Endothelial cell of umbilical vein (primary cell): ENCODE data around the gene OR4E2. TPM values are rescaled to one million over a fixed set of nuclear protein-coding genes. Genes with fewer than 3 reads are reported as not detected.

ENCODE experiments used
- BruUV-seq: library from RNA; stranded (reverse); fragments of 400-500 nt; replicated peaks from 2 replicates; lab custom pipeline; 2021; lab: Mats Ljungman, UMichigan
- CTCF ChIA-PET: fragments of 300-600, 350-600 bp; sonication (Branson Sonifier 250); formaldehyde crosslinking; loops from one replicate; lab custom pipeline; 2021; ENCODE audit warnings: antibody characterized with exemption, inconsistent platforms; lab: Charles Lee
- POLR2A ChIA-PET: fragments of 300-600, 350-600 bp; sonication (Branson Sonifier 250); formaldehyde crosslinking; loops from one replicate; lab custom pipeline; 2021; ENCODE audit warnings: antibody characterized with exemption, inconsistent platforms; lab: Charles Lee
- DNase-seq: peaks from one replicate; pipeline ENCODE4 v3.0.0-alpha.2; 2011; ENCODE audit warnings: low read depth, low spot score
- FAIRE-seq: peaks from 2 replicates; lab custom pipeline; 2011; peaks lifted over from hg19 to GRCh38; lab: Jason Lieb, UNC
- H2AFZ ChIP-seq: 2 replicates; pipeline ENCODE4 v1.6.0; 2012; ENCODE audit warnings: low read depth, low read length, control low read depth, inconsistent platforms
- H3K27ac ChIP-seq: 2 replicates; pipeline ENCODE4 v1.5.1; 2011; ENCODE audit warnings: low read depth, mild to moderate bottlenecking, control low read depth, low read length, moderate library complexity; ENCODE audit not compliant: insufficient read depth
- H3K27me3 ChIP-seq, 2 experiments: 2 replicates each; pipeline versions ENCODE4 v1.6.0 to v1.6.1; 2011; ENCODE audit warnings: low read length in 2 of 2, mixed read lengths in 1 of 2; ENCODE audit not compliant: control insufficient read depth in 2 of 2, insufficient read depth in 2 of 2
- H3K36me3 ChIP-seq, 2 experiments: 2 replicates in 1 of 2; 3 replicates in 1 of 2; pipeline ENCODE4 v1.5.1; 2011; ENCODE audit warnings: low read length in 2 of 2, mild to moderate bottlenecking in 1 of 2, moderate library complexity in 1 of 2; ENCODE audit not compliant: control insufficient read depth in 2 of 2, insufficient read depth in 2 of 2; ENCODE audit errors: extremely low read depth in 1 of 2
- H3K4me1 ChIP-seq: 3 replicates; pipeline ENCODE4 v1.5.1; 2011; ENCODE audit warnings: mild to moderate bottlenecking, low read length; ENCODE audit not compliant: control insufficient read depth, insufficient read depth; ENCODE audit errors: extremely low read depth
- H3K4me2 ChIP-seq: 2 replicates; pipeline ENCODE4 v1.6.1; 2011; ENCODE audit warnings: low read length, control low read depth, mixed read lengths; ENCODE audit not compliant: insufficient read depth
- H3K4me3 ChIP-seq, 3 experiments: fragments of 200-600 bp in 1 of 3; sonication (generic), shearing (Covaris generic) in 1 of 3; replicated peaks in 1 of 3; 2 replicates each; pipeline ENCODE4 v1.5.1; 2011 to 2016; ENCODE audit warnings: control low read depth in 3 of 3, low read length in 3 of 3, mild to moderate bottlenecking in 2 of 3, inconsistent platforms in 1 of 3, low read depth in 1 of 3, moderate library complexity in 1 of 3; ENCODE audit not compliant: insufficient read depth in 1 of 3
- H3K79me2 ChIP-seq: 2 replicates; pipeline ENCODE4 v1.6.0; 2012; ENCODE audit warnings: low read length, inconsistent platforms; ENCODE audit not compliant: control insufficient read depth, insufficient read depth
- H3K9ac ChIP-seq: replicated peaks from 2 replicates; pipeline ENCODE3; 2011; ENCODE audit warnings: low read length, control low read depth; ENCODE audit not compliant: insufficient read depth; ENCODE audit errors: extremely low read depth
- H3K9me1 ChIP-seq: replicated peaks from 3 replicates; pipeline ENCODE4 v1.6.0; 2011; ENCODE audit warnings: mild to moderate bottlenecking, low read length; ENCODE audit not compliant: control insufficient read depth, insufficient read depth; ENCODE audit errors: extremely low read depth
- H3K9me3 ChIP-seq: replicated peaks from 2 replicates; pipeline ENCODE4 v1.5.1; 2012; ENCODE audit warnings: low read length, inconsistent platforms; ENCODE audit not compliant: control insufficient read depth, insufficient read depth
- H4K20me1 ChIP-seq: replicated peaks from 2 replicates; pipeline ENCODE3; 2011; ENCODE audit warnings: mild to moderate bottlenecking, low read length; ENCODE audit not compliant: control insufficient read depth, insufficient read depth; ENCODE audit errors: extremely low read depth
- FOS ChIP-seq: IDR thresholded peaks from 2 replicates; pipeline ENCODE4 v1.6.1; 2011; ENCODE audit warnings: mild to moderate bottlenecking, low read length, moderate library complexity, borderline replicate concordance; ENCODE audit not compliant: insufficient read depth
- JUN ChIP-seq: IDR thresholded peaks from 2 replicates; pipeline ENCODE4 v1.6.1; 2011; ENCODE audit warnings: borderline replicate concordance, low read depth; ENCODE audit not compliant: insufficient read length, insufficient read depth
- POLR2A ChIP-seq: IDR thresholded peaks from 2 replicates; pipeline ENCODE4 v1.6.1; 2012; ENCODE audit warnings: low read depth, mild to moderate bottlenecking, control low read depth, low read length
- POLR2AphosphoS5 ChIP-seq: IDR thresholded peaks from 2 replicates; pipeline ENCODE4 v1.6.1; 2012; ENCODE audit warnings: low read depth, mild to moderate bottlenecking, control low read depth, low read length, moderate library complexity; ENCODE audit not compliant: insufficient read depth
- dilution Hi-C: fragments of 300-500 bp; cut with MboI; formaldehyde crosslinking; loops from one replicate; pipeline ENCODE4 v1.15.0; 2019; ENCODE audit warnings: low sequenced_read_pairs; ENCODE audit not compliant: extremely low pct_ligation_motif_present
- intact Hi-C: fragments of 100-400 bp; cut with micrococcal nuclease; formaldehyde crosslinking; loops from one replicate; pipeline ENCODE4 v1.10.0; 2022
- polyA plus RNA-seq, 4 experiments: library from polyadenylated mRNA; depleted of rRNA in 3 of 4; stranded (reverse) in 3 of 4; unstranded in 1 of 4; fragments of >200 nt; gene quantifications; 2 replicates each; pipeline versions ENCODE4 v1.2.1 to v1.2.3, GENCODE V29; 2011 to 2012; ENCODE audit warnings: missing spikeins in 1 of 4
- small RNA-seq: library from RNA; depleted of rRNA; stranded (forward); fragments of <200 nt; gene quantifications from one replicate; pipeline ENCODE3, GENCODE V24; 2012; ENCODE audit warnings: low replicate concordance, low read depth; ENCODE audit not compliant: insufficient read depth, insufficient read length
- total RNA-seq: library from RNA; stranded (reverse); gene quantifications from 2 replicates; pipeline ENCODE4 v1.2.3, GENCODE V29; 2021

OR4E2 gene
- total and polyA plus RNA-seq, 2 donors (not counting 3 experiments of a cell fraction or from before 2014, with no cell fraction given), result not detected

DNA sequence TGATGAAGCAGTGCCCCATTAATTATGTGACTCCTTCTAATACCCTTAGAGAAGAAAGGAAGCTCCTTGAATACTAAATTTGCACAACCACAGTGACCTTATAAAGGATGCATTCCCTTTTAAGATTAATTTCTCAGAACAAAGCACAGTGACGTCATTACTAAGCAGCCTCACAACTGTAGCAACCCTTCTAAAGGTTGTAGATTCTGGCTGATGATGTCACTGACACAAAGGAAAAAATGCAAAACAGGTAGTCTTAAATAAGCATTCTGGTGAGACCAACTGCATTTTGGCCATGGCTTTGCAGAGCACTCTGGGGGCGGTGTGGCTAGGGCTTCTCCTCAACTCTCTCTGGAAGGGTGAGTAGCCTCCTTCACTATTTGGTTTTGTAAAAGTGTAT is 58.4 kb downstream of the OR4E2 start:
- H3K36me3 ChIP-seq, result no peaks in the 10 kb centered on the region
- dilution Hi-C loops, result no loop called here
- intact Hi-C loops, result loop anchor here (10.0 kb wide), 1 partner anchor 67 kb away; no protein-coding TSS in a partner anchor
- TF ChIP-seq POLR2AphosphoS5, result no peak
- peak; percentile 16 for TF ChIP-seq JUN
- TF ChIP-seq FOS, result no peak
- H3K4me3 ChIP-seq, result no peak overlapping the region
- H4K20me1 ChIP-seq, result no peaks in the 10 kb centered on the region
- no peaks in the 10 kb centered on the region for H3K4me1 ChIP-seq
- BruUV-seq, result no TSS peak
- peaks cover 0 to under 1% of the 10 kb centered on the region in 2 experiments for H3K27me3 ChIP-seq
- CTCF ChIA-PET, result interaction anchor here (1.2 to 2.9 kb wide), 5 partner anchors 11 to 23 kb away, joined by 4 to 22 read pairs (median 11); no protein-coding TSS in a partner anchor
- no peaks in the 10 kb centered on the region for H3K79me2 ChIP-seq
- no peak overlapping the region for H2AFZ ChIP-seq
- H3K4me2 ChIP-seq, result no peak overlapping the region
- H3K9ac ChIP-seq, result no peak overlapping the region
- no peaks in the 10 kb centered on the region for H3K9me1 ChIP-seq
- FAIRE-seq (no peak), DNase-seq (no peak)
- POLR2A ChIA-PET, result no interaction called here
- H3K27ac ChIP-seq, result no peak overlapping the region
- H3K9me3 ChIP-seq, result no peaks in the 10 kb centered on the region

DNA sequence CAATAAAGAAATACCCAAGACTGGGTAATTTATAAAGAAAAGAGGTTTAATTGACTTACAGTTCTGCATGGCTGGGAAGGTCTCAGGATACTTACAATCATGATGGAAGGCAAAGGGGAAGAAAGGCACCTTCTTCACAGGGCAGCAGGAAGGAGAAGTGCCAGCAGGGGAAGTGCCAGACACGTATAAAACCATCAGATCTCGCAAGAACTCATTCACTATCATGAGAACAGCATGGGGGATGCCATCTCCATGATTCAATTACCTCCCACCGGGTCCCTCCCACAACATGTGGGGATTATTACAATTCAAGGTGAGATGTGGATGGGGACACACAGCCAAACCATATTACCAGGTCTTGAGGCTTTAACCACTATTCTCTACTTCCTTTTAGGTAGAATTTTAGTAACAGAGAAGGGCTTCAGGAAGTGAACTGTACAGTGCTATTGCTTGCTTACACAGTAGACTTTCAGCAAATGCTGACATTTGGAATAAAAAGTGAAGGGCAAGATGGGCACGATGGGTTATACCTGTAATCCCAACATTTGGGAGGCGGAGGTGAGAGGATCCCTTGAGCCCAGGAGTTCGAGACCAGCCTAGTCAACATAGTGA is 60.8 kb downstream of the OR4E2 start:
- BruUV-seq, result no TSS peak
- FAIRE-seq, result no peak
- Histone ChIP-seq H3K79me2 (no peaks in the 10 kb centered on the region), H3K27ac (no peak overlapping the region), H3K9ac (no peak overlapping the region), H3K4me2 (no peak overlapping the region), H3K36me3 (no peaks in the 10 kb centered on the region), H3K9me3 (no peaks in the 10 kb centered on the region), H3K4me3 (no peak overlapping the region), H3K27me3 (peaks cover 2 to 9% of the 10 kb centered on the region in 2 experiments), H4K20me1 (no peaks in the 10 kb centered on the region), H3K9me1 (no peaks in the 10 kb centered on the region), H3K4me1 (no peaks in the 10 kb centered on the region), H2AFZ (no peak overlapping the region)
- ChIA-PET POLR2A (no interaction called here), CTCF (no interaction called here)
- intact Hi-C loops, result loop anchor here (10.0 kb wide), 1 partner anchor 70 kb away; no protein-coding TSS in a partner anchor
- TF ChIP-seq POLR2A, result no peak
- dilution Hi-C loops, result no loop called here
- DNase-seq, result no peak

Small RNAs within 50 kb of the gene (small RNA-seq; reads per million reads assigned to genes)
- gene AC243972.3, result not detected

Other genes with a start within 250 kb of the OR4E2 start
- gene CHD8, start 197.7 kb upstream of the OR4E2 start, total RNA-seq, result 86.7 and 94.3 TPM in 2 replicates
- gene CHD8, start 197.7 kb upstream of the OR4E2 start, polyA plus RNA-seq, result 52.3 and 55.2 TPM in 2 replicates
- gene RAB2B, start 176.9 kb upstream of the OR4E2 start, total RNA-seq, result 29.1 and 30.6 TPM in 2 replicates
- gene RAB2B, start 176.9 kb upstream of the OR4E2 start, polyA plus RNA-seq, result 26.8 and 27.9 TPM in 2 replicates
- gene TOX4, start 176.6 kb upstream of the OR4E2 start, total RNA-seq, result 63.2 and 67.4 TPM in 2 replicates
- 78.2 and 78.4 TPM in 2 replicates for gene TOX4, start 176.6 kb upstream of the OR4E2 start, polyA plus RNA-seq
- gene METTL3, start 142.5 kb upstream of the OR4E2 start, total RNA-seq, result 63.1 and 65.0 TPM in 2 replicates
- gene METTL3, start 142.5 kb upstream of the OR4E2 start, polyA plus RNA-seq, result 80.2 and 85.3 TPM in 2 replicates
- gene SALL2, start 127.5 kb upstream of the OR4E2 start, total RNA-seq, result 4.6 and 6.8 TPM in 2 replicates
- gene SALL2, start 127.5 kb upstream of the OR4E2 start, polyA plus RNA-seq, result 2.8 and 4.3 TPM in 2 replicates
- gene OR10G3, start 73.8 kb upstream of the OR4E2 start, total RNA-seq, result not detected in 2 replicates
- not detected in 2 replicates for gene OR10G3, start 73.8 kb upstream of the OR4E2 start, polyA plus RNA-seq
- not detected in 2 replicates for gene OR10G2, start 18.9 kb upstream of the OR4E2 start, total RNA-seq
- not detected in 2 replicates for gene OR10G2, start 18.9 kb upstream of the OR4E2 start, polyA plus RNA-seq
- gene OR4E1, start 20.0 kb downstream of the OR4E2 start, total RNA-seq, result not detected in 2 replicates
- gene OR4E1, start 20.0 kb downstream of the OR4E2 start, polyA plus RNA-seq, result not detected in 2 replicates